ENCODE data around the gene HS3ST5.

GRCh38 chr6:114154812-114155211, 188.0 kb downstream of the HS3ST5 start:
- TF ChIP-seq CTCF (IDR thresholded peaks at IDR 0.05; ENCODE audit: low read depth, low read length) (no peak), EZH2phosphoT487 (IDR thresholded peaks at IDR 0.05; ENCODE audit: low read depth) (no peak)

Data from OCI-LY3 (cell line).